DND-41 (cell line): Measurements from ENCODE around the gene SALL1.

Source experiments
- CTCF ChIP-seq: IDR thresholded peaks from 2 replicates; pipeline ENCODE4 v1.5.1; 2012; ENCODE audit warnings: borderline replicate concordance, low read length, moderate library complexity, mild to moderate bottlenecking; ENCODE audit not compliant: poor library complexity, severe bottlenecking; ENCODE audit errors: extremely low read depth
- EZH2 ChIP-seq: IDR thresholded peaks from 3 replicates; pipeline ENCODE4 v1.6.1; 2012; ENCODE audit warnings: borderline replicate concordance, low read depth, mild to moderate bottlenecking, moderate library complexity, low read length, inconsistent platforms; ENCODE audit not compliant: severe bottlenecking

- TF ChIP-seq CTCF, result no peak
- TF ChIP-seq EZH2, result no peak
These were observed 55.8 kb downstream of the SALL1 start for GRCh38 chr16:51095084-51095881.
